ENCODE measurements around the gene BGLAP. TPM values are rescaled to one million over a fixed set of nuclear protein-coding genes. Genes with fewer than 3 reads are reported as not detected.
A peak's percentile ranks its signal among the peaks of the same experiment; 100 is the strongest.

The BGLAP gene
- total and polyA plus RNA-seq, 7 donors, result 0.33 to 0.44 (median 0.34) TPM; not detected in 4

- no peak for TF ChIP-seq CTCF (IDR thresholded peaks at IDR 0.05)
- Histone ChIP-seq H3K4me3 (no peak overlapping the region), H3K9me3 (no peaks in the 10 kb centered on the region), H3K36me3 (ENCODE audit: insufficient read depth in 1 of 2, low read depth in 1 of 2) (peaks cover 0 to 49% of the 10 kb centered on the region in 2 donors), H3K27me3 (ENCODE audit: insufficient read depth in 3 of 3, low read length in 2 of 3) (no peaks in the 10 kb centered on the region), H3K4me1 (no peaks in the 10 kb centered on the region), H3K27ac (no peak overlapping the region)
- no peak for DNase-seq
- no peak for ATAC-seq
- intact Hi-C loops (cut with DNase I), result no loop called here
Measured at GRCh38 chr1:156289857-156290256, 47.9 kb downstream of the BGLAP start.

- peak; percentile 92 for DNase-seq
Measured at GRCh38 chr1:156291226-156292061, 49.5 kb downstream of the BGLAP start.

More at GRCh38 chr1:156291226-156292061, 49.5 kb downstream of the BGLAP start:
- no peak for TF ChIP-seq CTCF (IDR thresholded peaks at IDR 0.05)
- H3K36me3 ChIP-seq (ENCODE audit: insufficient read depth in 1 of 2, low read depth in 1 of 2), result peaks cover 0 to 39% of the 10 kb centered on the region in 2 donors
- no peaks in the 10 kb centered on the region for H3K27me3 ChIP-seq (ENCODE audit: insufficient read depth in 3 of 3, low read length in 2 of 3)
- H3K4me3 ChIP-seq, result peak overlapping the region; percentile 56
- H3K9me3 ChIP-seq, result no peaks in the 10 kb centered on the region
- peak overlapping the region; percentile 43 for H3K27ac ChIP-seq
- no peaks in the 10 kb centered on the region for H3K4me1 ChIP-seq
- ATAC-seq, result peak; percentile 79 to 89 (median 87)
- WGBS, 3 donors, result 15 to 27% (median 16%) methylated on average over 36 to 37 of the region's 37 CpGs
- intact Hi-C loops (cut with DNase I), result no loop called here

Other genes starting within 250 kb of the BGLAP start
- gene SSR2, start 221.2 kb upstream of the BGLAP start, total RNA-seq, result 10 to 100 TPM; 44.6 to 77.5 (median 61.6) TPM
- gene SSR2, start 221.2 kb upstream of the BGLAP start, polyA plus RNA-seq, result 100 to 1,000 TPM in 2 of 3 donors, 10 to 100 TPM in 1; 83.0 to 255 (median 124) TPM
- 10 to 100 TPM; 46.6 to 64.9 (median 53.1) TPM for gene UBQLN4, start 188.4 kb upstream of the BGLAP start, total RNA-seq
- 10 to 100 TPM; 36.8 to 73.9 (median 55.5) TPM for gene UBQLN4, start 188.4 kb upstream of the BGLAP start, polyA plus RNA-seq
- gene LAMTOR2, start 187.4 kb upstream of the BGLAP start, total RNA-seq, result 10 to 100 TPM; 46.1 to 63.9 (median 51.2) TPM
- gene LAMTOR2, start 187.4 kb upstream of the BGLAP start, polyA plus RNA-seq, result 100 to 1,000 TPM in 1 of 3 donors, 10 to 100 TPM in 2; 89.0 to 101 (median 95.7) TPM
- gene RAB25, start 181.0 kb upstream of the BGLAP start, total RNA-seq, result not detected
- under 1 TPM; 0.07 to 0.34 (median 0.13) TPM for gene RAB25, start 181.0 kb upstream of the BGLAP start, polyA plus RNA-seq
- gene MEX3A, start 159.7 kb upstream of the BGLAP start, total RNA-seq, result under 1 TPM; 0.06 to 0.28 (median 0.11) TPM
- gene MEX3A, start 159.7 kb upstream of the BGLAP start, polyA plus RNA-seq, result under 1 TPM; 0.07 to 0.42 (median 0.22) TPM
- 100 to 1,000 TPM; 161 to 392 (median 291) TPM for gene LMNA, start 127.5 kb upstream of the BGLAP start, total RNA-seq
- gene LMNA, start 127.5 kb upstream of the BGLAP start, polyA plus RNA-seq, result 100 to 1,000 TPM; 114 to 237 (median 138) TPM
- gene SEMA4A, start 88.6 kb upstream of the BGLAP start, total RNA-seq, result 1 to 10 TPM; 1.2 to 3.4 (median 2.4) TPM
- 1 to 10 TPM in 1 of 3 donors, under 1 TPM in 2; 0.77 to 1.8 (median 0.82) TPM for gene SEMA4A, start 88.6 kb upstream of the BGLAP start, polyA plus RNA-seq
- 10 to 100 TPM; 11.2 to 29.8 (median 20.1) TPM for gene SLC25A44, start 48.1 kb upstream of the BGLAP start, total RNA-seq
- 10 to 100 TPM; 13.6 to 40.3 (median 21.1) TPM for gene SLC25A44, start 48.1 kb upstream of the BGLAP start, polyA plus RNA-seq
- gene PMF1, start 29.2 kb upstream of the BGLAP start, total RNA-seq, result 10 to 100 TPM; 47.9 to 72.1 (median 65.6) TPM
- 10 to 100 TPM; 52.7 to 93.4 (median 91.0) TPM for gene PMF1, start 29.2 kb upstream of the BGLAP start, polyA plus RNA-seq
- 1 to 10 TPM in 1 of 4 donors, under 1 TPM in 3; 0.32 to 1.2 (median 0.80) TPM for gene PAQR6, start 5.9 kb downstream of the BGLAP start, total RNA-seq
- gene PAQR6, start 5.9 kb downstream of the BGLAP start, polyA plus RNA-seq, result under 1 TPM; 0.30 to 0.85 (median 0.39) TPM
- gene SMG5, start 40.6 kb downstream of the BGLAP start, total RNA-seq, result 10 to 100 TPM; 46.8 to 90.7 (median 80.8) TPM
- gene SMG5, start 40.6 kb downstream of the BGLAP start, polyA plus RNA-seq, result 10 to 100 TPM; 54.0 to 74.5 (median 72.4) TPM
- gene TMEM79, start 42.1 kb downstream of the BGLAP start, total RNA-seq, result 1 to 10 TPM in 1 of 4 donors, under 1 TPM in 3; 0.69 to 1.6 (median 0.87) TPM
- 1 to 10 TPM in 2 of 3 donors, under 1 TPM in 1; 0.89 to 3.6 (median 1.5) TPM for gene TMEM79, start 42.1 kb downstream of the BGLAP start, polyA plus RNA-seq
- 1 to 10 TPM; 5.1 to 9.6 (median 7.5) TPM for gene GLMP, start 53.5 kb downstream of the BGLAP start, total RNA-seq
- 1 to 10 TPM; 6.1 to 8.3 (median 6.8) TPM for gene GLMP, start 53.5 kb downstream of the BGLAP start, polyA plus RNA-seq
- gene VHLL, start 57.1 kb downstream of the BGLAP start, total RNA-seq, result not detected
- gene VHLL, start 57.1 kb downstream of the BGLAP start, polyA plus RNA-seq, result not detected
- gene CCT3, start 96.1 kb downstream of the BGLAP start, total RNA-seq, result 100 to 1,000 TPM; 164 to 190 (median 178) TPM
- gene CCT3, start 96.1 kb downstream of the BGLAP start, polyA plus RNA-seq, result 100 to 1,000 TPM; 144 to 258 (median 207) TPM
- gene TSACC, start 96.3 kb downstream of the BGLAP start, total RNA-seq, result 1 to 10 TPM in 1 of 4 donors, under 1 TPM in 3; 0.50 to 1.7 (median 0.85) TPM
- under 1 TPM; 0.30 to 0.94 (median 0.56) TPM for gene TSACC, start 96.3 kb downstream of the BGLAP start, polyA plus RNA-seq
- gene RHBG, start 127.0 kb downstream of the BGLAP start, total RNA-seq, result not detected
- not detected for gene RHBG, start 127.0 kb downstream of the BGLAP start, polyA plus RNA-seq